ENCODE results near the gene HELQ.

GRCh38 chr4:83473423-83473822 is 17.8 kb upstream of the HELQ start:
- TF ChIP-seq EZH2 (IDR thresholded peaks at IDR 0.05; ENCODE audit: borderline replicate concordance, low read depth, low read length, poor library complexity, severe bottlenecking) = no peak
- TF ChIP-seq CTCF (conservative IDR thresholded peaks at IDR 0.05; ENCODE audit: low read depth, low read length) = no peak
